Brain microvascular endothelial cell (primary cell): ENCODE data around the gene PHYKPL.

Source experiments
- DNase-seq: peaks from one replicate; pipeline ENCODE4 v3.0.0-alpha.2; 2020
- H3K27ac ChIP-seq: fragments of 250-450 bp; sonication (Bioruptor Pico); 2 replicates; pipeline ENCODE4 v1.5.1; 2020; ENCODE audit warnings: mild to moderate bottlenecking, moderate library complexity
- H3K27me3 ChIP-seq: fragments of 250-450 bp; sonication (Bioruptor Pico); replicated peaks from 2 replicates; pipeline ENCODE4 v1.5.1; 2020; ENCODE audit warnings: mild to moderate bottlenecking
- H3K36me3 ChIP-seq: fragments of 250-450 bp; sonication (Bioruptor Pico); replicated peaks from 2 replicates; pipeline ENCODE4 v1.5.1; 2020; ENCODE audit warnings: mild to moderate bottlenecking
- H3K4me3 ChIP-seq: 2 replicates; pipeline ENCODE4 v1.5.1; 2011; ENCODE audit warnings: low read depth, mild to moderate bottlenecking, control low read depth, low read length, moderate library complexity
- CTCF ChIP-seq: IDR thresholded peaks from 2 replicates; pipeline ENCODE4 v1.5.1; 2011; ENCODE audit warnings: low read depth, mild to moderate bottlenecking, moderate library complexity, low read length, control low read depth, inconsistent platforms; ENCODE audit errors: missing control alignments
- in situ Hi-C: cut with HindIII; loops from 2 replicates; pipeline ENCODE4 v1.10.0; 2017; ENCODE audit warnings: low sequenced_read_pairs, low pct_ligation_motif_present

The PHYKPL gene

DNA sequence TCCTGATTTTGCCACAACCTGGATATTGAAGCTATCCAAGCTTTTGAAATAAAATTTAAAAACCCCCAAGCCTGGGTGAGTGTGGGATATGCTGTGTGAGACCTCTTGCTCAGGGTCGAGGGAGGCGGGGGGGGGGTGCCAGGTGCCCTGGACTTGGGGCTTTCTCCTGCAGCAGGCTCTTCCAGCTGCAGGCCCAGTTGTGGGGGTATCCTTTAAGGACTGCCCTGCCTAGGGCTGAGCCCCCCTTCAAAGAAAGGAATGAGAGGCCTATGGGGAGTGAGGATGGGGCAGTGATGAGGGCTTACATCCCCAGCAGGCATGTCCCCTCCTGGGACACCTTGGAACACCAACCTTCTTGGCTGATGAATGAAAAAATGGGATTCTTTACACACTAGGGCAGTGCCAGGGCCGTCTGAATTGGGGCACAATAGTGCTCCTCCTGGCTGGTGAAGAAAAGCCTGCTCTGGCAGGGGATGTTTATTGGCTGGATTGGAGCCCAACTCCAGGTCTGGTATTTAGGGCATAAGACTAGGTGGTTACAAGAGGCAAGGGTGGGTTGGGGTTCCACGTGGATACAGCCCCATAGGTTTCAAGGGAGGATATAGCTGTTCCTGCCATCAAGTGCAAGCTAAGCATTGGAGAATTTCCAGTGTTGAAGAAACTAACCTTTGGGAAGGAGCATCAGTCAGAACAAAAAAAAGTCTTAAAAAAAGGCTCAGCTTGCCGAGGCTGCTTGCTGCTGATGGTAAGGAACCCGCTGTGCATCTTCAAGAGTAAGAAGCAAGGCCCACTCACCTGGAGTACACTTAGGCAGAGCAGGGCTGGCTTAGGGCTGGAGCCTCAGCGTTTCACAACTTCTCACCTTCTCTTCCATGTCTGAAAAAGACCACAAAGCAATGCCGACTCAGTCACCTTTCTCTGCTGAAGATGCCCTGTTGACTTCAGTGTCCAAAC lies 21.2 kb downstream of the PHYKPL start:
- in situ Hi-C loops: no loop called here

GRCh38 chr5:178210686-178211085 lies 21.9 kb downstream of the PHYKPL start:
- Histone ChIP-seq H3K4me3 (no peak overlapping the region), H3K36me3 (peaks cover 95% of the 10 kb centered on the region), H3K27ac (no peak overlapping the region), H3K27me3 (no peaks in the 10 kb centered on the region)
- DNase-seq: no peak
- in situ Hi-C loops: no loop called here
- TF ChIP-seq CTCF: no peak

More for the DNA sequence above, 21.2 kb downstream of the PHYKPL start:
- no peak overlapping the region for H3K4me3 ChIP-seq
- peaks cover 95% of the 10 kb centered on the region for H3K36me3 ChIP-seq
- H3K27me3 ChIP-seq: no peaks in the 10 kb centered on the region
- no peak for TF ChIP-seq CTCF
- no peak for DNase-seq
- H3K27ac ChIP-seq: no peak overlapping the region

DNA sequence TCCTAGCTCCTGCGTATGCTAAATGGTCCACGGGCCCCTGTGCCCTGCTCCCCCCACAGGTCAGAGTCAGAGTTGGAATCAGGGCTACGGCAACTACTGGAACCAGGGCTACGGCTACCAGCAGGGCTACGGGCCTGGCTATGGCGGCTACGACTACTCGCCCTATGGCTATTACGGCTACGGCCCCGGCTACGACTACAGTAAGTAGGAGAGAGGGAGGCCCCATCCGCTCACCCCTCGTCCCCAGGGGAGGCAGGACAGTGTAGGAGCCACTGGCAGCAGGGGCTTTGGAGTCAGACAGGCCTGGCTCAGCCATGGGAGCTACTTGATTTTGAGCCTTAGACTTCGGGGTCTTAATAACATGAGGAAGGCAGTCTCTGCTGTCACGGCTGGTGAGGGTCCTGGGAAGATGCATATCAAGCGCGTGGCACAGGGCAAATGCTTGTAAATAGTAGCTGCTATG lies 22.5 kb downstream of the PHYKPL start:
- in situ Hi-C loops: no loop called here
- no peak for TF ChIP-seq CTCF
- Histone ChIP-seq H3K27ac (no peak overlapping the region), H3K36me3 (peaks cover 97% of the 10 kb centered on the region), H3K4me3 (no peak overlapping the region), H3K27me3 (no peaks in the 10 kb centered on the region)
- DNase-seq: no peak

- in situ Hi-C loops: no loop called here
- no peak for DNase-seq
- H3K4me3 ChIP-seq: no peak overlapping the region
- no peak for TF ChIP-seq CTCF
- H3K27me3 ChIP-seq: no peaks in the 10 kb centered on the region
- peaks cover 95% of the 10 kb centered on the region for H3K36me3 ChIP-seq
- no peak overlapping the region for H3K27ac ChIP-seq
Observed at GRCh38 chr5:178209334-178210072, 23.1 kb downstream of the PHYKPL start.

DNA sequence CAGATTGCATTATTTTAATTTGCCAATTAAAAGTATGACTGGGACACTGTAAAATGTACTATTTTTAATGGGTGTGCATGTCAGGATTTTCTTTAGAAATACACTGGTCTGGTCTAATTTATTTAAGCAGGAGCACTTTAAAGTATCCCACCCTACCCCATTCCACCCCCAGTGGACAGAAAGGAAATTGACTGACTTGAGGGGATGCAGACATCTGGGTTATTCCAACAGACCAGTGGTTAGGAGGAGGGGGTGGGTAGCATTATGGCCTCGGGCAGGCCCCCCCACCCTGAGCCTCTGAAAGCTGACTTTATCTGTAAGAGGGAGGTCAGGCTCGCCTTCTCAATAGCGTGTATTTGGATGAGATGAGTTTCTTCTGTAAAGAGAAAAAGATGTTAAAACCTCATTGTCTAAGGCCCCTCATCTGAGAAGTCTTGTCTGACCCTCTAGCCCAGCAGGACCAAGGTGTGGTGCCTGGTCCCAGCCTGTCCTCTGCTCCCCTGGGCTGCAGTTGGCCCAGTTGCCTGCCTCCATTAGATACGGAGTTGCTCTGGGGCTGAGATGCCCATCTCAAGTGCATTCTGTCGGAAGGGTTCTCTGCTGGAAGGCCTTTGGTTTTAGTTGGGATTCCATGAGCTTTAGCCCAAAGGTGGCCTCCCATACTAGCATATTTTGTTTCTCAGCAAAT lies 23.9 kb downstream of the PHYKPL start:
- in situ Hi-C loops: no loop called here
- peaks cover 87% of the 10 kb centered on the region for H3K36me3 ChIP-seq

More for the DNA sequence above, 23.9 kb downstream of the PHYKPL start:
- TF ChIP-seq CTCF: peak; percentile 51
- no peak for DNase-seq
- no peak overlapping the region for H3K4me3 ChIP-seq
- no peak overlapping the region for H3K27ac ChIP-seq
- H3K27me3 ChIP-seq: no peaks in the 10 kb centered on the region
